Transverse colon (tissue), 4 donors: ENCODE results near the gene SLC1A7. TPM values are rescaled to one million over a fixed set of nuclear protein-coding genes. Genes with fewer than 3 reads are reported as not detected.

ENCODE experiments used
- DNase-seq: peaks from one replicate; pipeline ENCODE4 v3.0.0-alpha.2; 2019
- H3K27ac ChIP-seq, 4 donors: fragments of 200-600 bp; sonication (generic); 2 replicates each; pipeline ENCODE4 v1.5.1; 2016 to 2018; ENCODE audit warnings: inconsistent platforms in 4 of 4
- H3K27me3 ChIP-seq: fragments of 200-600 bp; sonication (generic); 2 replicates; pipeline ENCODE4 v1.5.1; 2017; ENCODE audit warnings: inconsistent platforms
- H3K36me3 ChIP-seq, 4 donors: fragments of 200-600 bp; sonication (generic); 2 replicates each; pipeline ENCODE4 v1.5.1; 2017 to 2019; ENCODE audit warnings: inconsistent platforms in 4 of 4
- H3K4me1 ChIP-seq, 4 donors: fragments of 200-600 bp; sonication (generic); 2 replicates each; pipeline ENCODE4 v1.5.1; 2017 to 2020; ENCODE audit warnings: inconsistent platforms in 4 of 4
- H3K4me3 ChIP-seq, 4 donors: fragments of 200-600 bp; sonication (generic); 1 replicate in 1 of 4; 2 replicates in 3 of 4; pipeline versions ENCODE4 v1.5.1 to v1.6.1; 2017 to 2019; ENCODE audit warnings: inconsistent platforms in 4 of 4
- H3K9me3 ChIP-seq, 2 donors: fragments of 200-600 bp; sonication (generic); 2 replicates each; pipeline ENCODE4 v1.5.1; 2017 to 2019; ENCODE audit warnings: inconsistent platforms in 2 of 2
- CTCF ChIP-seq, 5 experiments: fragments of 200-600 bp in 3 of 5; fragments of 450-650 bp in 2 of 5; sonication (generic) in 3 of 5; IDR thresholded peaks; 1 replicate in 2 of 5; 2 replicates in 3 of 5; pipeline ENCODE4 v1.5.1; 2016 to 2017; ENCODE audit warnings: antibody characterized with exemption in 5 of 5, inconsistent platforms in 3 of 5, mild to moderate bottlenecking in 2 of 5, moderate library complexity in 1 of 5
- EP300 ChIP-seq: sonication (generic); formaldehyde crosslinking; IDR thresholded peaks from one replicate; pipeline ENCODE4 v1.6.1; 2017; ENCODE audit warnings: antibody characterized with exemption, low read depth
- POLR2A ChIP-seq: fragments of 450-650 bp; IDR thresholded peaks from one replicate; pipeline ENCODE4 v1.6.1; 2016; ENCODE audit warnings: antibody characterized with exemption, mild to moderate bottlenecking, moderate library complexity
- POLR2AphosphoS5 ChIP-seq, 3 donors: sonication (generic); formaldehyde crosslinking; IDR thresholded peaks; one replicate each; pipeline ENCODE4 v1.6.1; 2016; ENCODE audit warnings: antibody characterized with exemption in 3 of 3
- WGBS, 2 donors: methylation state at CpG; one replicate each; pipeline ENCODE4 v1.1.5; 2018; ENCODE audit warnings: low coverage in 1 of 2; 5-methylcytosine and 5-hydroxymethylcytosine counted together
- in situ Hi-C, 4 donors: fragments of 200-750 bp; cut with MboI; loops; one replicate each; pipeline versions ENCODE4 v1.15.0 to v1.15.1; 2017; ENCODE audit warnings: low sequenced_read_pairs in 3 of 4, low pct_ligation_motif_present in 1 of 4, low pct_unique_long_range_greater_than_20kb in 1 of 4
- intact Hi-C: fragments of 100-400 bp; cut with DNase I; formaldehyde crosslinking; loops from one replicate; pipeline ENCODE4 v1.15.1; 2023; ENCODE audit warnings: low total_unique reads
- small RNA-seq, 4 donors: library from RNA; depleted of rRNA; stranded (forward); fragments of <200 nt; gene quantifications; one replicate each; pipeline ENCODE3, GENCODE V24; 2016
- total RNA-seq, 4 donors: library from RNA; depleted of rRNA; stranded (reverse); fragments of >200 nt; gene quantifications; one replicate each; pipeline ENCODE4 v1.1.0, GENCODE V29; 2016

SLC1A7 gene
- total RNA-seq, 4 donors from 2014 or later: 1.1 to 1.6 (median 1.6) TPM; not detected in 1

GRCh38 chr1:53038566-53038965 lies 103.9 kb downstream of the SLC1A7 start:
- DNase-seq: no peak
- Histone ChIP-seq H3K36me3 (peaks cover 0 to 29% (median 9%) of the 10 kb centered on the region in 4 donors), H3K27ac (no peak overlapping the region), H3K4me3 (no peak overlapping the region), H3K9me3 (no peaks in the 10 kb centered on the region), H3K27me3 (no peaks in the 10 kb centered on the region), H3K4me1 (no peaks in the 10 kb centered on the region)
- in situ Hi-C loops: no loop called here
- intact Hi-C loops: no loop called here
- 89 to 100% methylated on average over 3 of the region's 3 CpGs for WGBS, 2 donors
- TF ChIP-seq CTCF (IDR thresholded peaks at IDR 0.05) (no peak), POLR2A (no peak), EP300 (no peak), POLR2AphosphoS5 (IDR thresholded peaks at IDR 0.05) (no peak)

Small RNAs within 50 kb of the gene (small RNA-seq; reads per million reads assigned to genes)
- gene HIGD1AP11: 0 reads per million in 4 donors

Other genes starting within 250 kb of the SLC1A7 start
- 100 to 1,000 TPM; 129 to 622 (median 214) TPM for gene ECHDC2, start 220.9 kb downstream of the SLC1A7 start, total RNA-seq
- gene SCP2, start 215.4 kb downstream of the SLC1A7 start, total RNA-seq: 100 to 1,000 TPM; 114 to 311 (median 223) TPM
- gene PODN, start 80.4 kb downstream of the SLC1A7 start, total RNA-seq: 10 to 100 TPM; 29.4 to 43.6 (median 35.6) TPM
- 10 to 100 TPM; 27.3 to 84.8 (median 50.2) TPM for gene CPT2, start 54.2 kb upstream of the SLC1A7 start, total RNA-seq
- gene CZIB, start 78.0 kb upstream of the SLC1A7 start, total RNA-seq: 10 to 100 TPM; 11.2 to 61.9 (median 39.7) TPM
- 10 to 100 TPM in 3 of 4 donors, 1 to 10 TPM in 1; 5.0 to 48.6 (median 23.5) TPM for gene MAGOH, start 95.9 kb upstream of the SLC1A7 start, total RNA-seq
- gene LRP8, start 185.4 kb upstream of the SLC1A7 start, total RNA-seq: 10 to 100 TPM in 1 of 4 donors, 1 to 10 TPM in 1, under 1 TPM in 2; 0.37 to 10.7 (median 1.4) TPM